K562 (cell line): ENCODE data around the gene WBP2NL. TPM values are rescaled to one million over a fixed set of nuclear protein-coding genes. Genes with fewer than 3 reads are reported as not detected.

ENCODE experiments used
- ATAC-seq: fragments of 200-7000 bp; cut with Tn5 transposase; 3 replicates; pipeline ENCODE4 v1.9.1; 2020; ENCODE audit warnings: moderate library complexity
- BruUV-seq: library from RNA; stranded (reverse); fragments of 400-500 nt; replicated peaks from 2 replicates; lab custom pipeline; 2021; lab: Mats Ljungman, UMichigan
- CTCF ChIA-PET: fragments of 300-600 bp; formaldehyde crosslinking; extraction: SDS; loops from one replicate; lab custom pipeline; 2021; ENCODE audit warnings: low intra/inter-chr PET ratio; lab: Yijun Ruan, JAX
- POLR2A ChIA-PET: fragments of 300-600, 350-650 bp; sonication (Branson Sonifier 250); formaldehyde crosslinking; extraction: SDS; loops from one replicate; lab custom pipeline; 2021; ENCODE audit warnings: antibody characterized with exemption, inconsistent platforms; lab: Yijun Ruan, JAX
- DNase-seq, 4 experiments: peaks; one replicate each; pipeline versions ENCODE4 v3.0.0 to v3.0.0-alpha.2; 2011 to 2018; ENCODE audit warnings: low spot score in 3 of 4, mixed read lengths in 3 of 4; ENCODE audit errors: extremely low read depth in 1 of 4
- FAIRE-seq: peaks from 2 replicates; lab custom pipeline; 2011; peaks lifted over from hg19 to GRCh38; lab: Jason Lieb, UNC
- H2AFZ ChIP-seq: 2 replicates; pipeline ENCODE4 v1.6.0; 2011; ENCODE audit warnings: low read depth, low read length, control low read depth, inconsistent platforms
- H3K27ac ChIP-seq: fragments of 200-600 bp; 3 replicates; pipeline ENCODE4 v1.8.0; 2011; ENCODE audit warnings: low read depth, mild to moderate bottlenecking, control low read depth, inconsistent platforms, low read length, moderate library complexity, mixed read lengths; ENCODE audit errors: extremely low read depth
- H3K27me3 ChIP-seq, 2 experiments: fragments of 300-600 bp in 1 of 2; 2 replicates in 1 of 2; 3 replicates in 1 of 2; pipeline versions ENCODE4 v1.6.0 to v1.8.0; 2011; ENCODE audit warnings: inconsistent platforms in 2 of 2, low read length in 2 of 2, mild to moderate bottlenecking in 1 of 2, mixed read lengths in 1 of 2, moderate library complexity in 1 of 2; ENCODE audit not compliant: control insufficient read depth in 2 of 2, insufficient read depth in 2 of 2
- H3K36me3 ChIP-seq: fragments of 300-600 bp; 3 replicates; pipeline ENCODE4 v1.8.0; 2011; ENCODE audit warnings: mild to moderate bottlenecking, low read length, inconsistent platforms; ENCODE audit not compliant: control insufficient read depth, insufficient read depth
- H3K4me1 ChIP-seq, 2 experiments: fragments of 200-600 bp in 1 of 2; replicated peaks in 1 of 2; 2 replicates in 1 of 2; 3 replicates in 1 of 2; pipeline versions ENCODE4 v1.5.1 to v1.8.0; 2011; ENCODE audit warnings: inconsistent platforms in 2 of 2, low read length in 2 of 2, mild to moderate bottlenecking in 1 of 2, mixed read lengths in 1 of 2, moderate library complexity in 1 of 2; ENCODE audit not compliant: control insufficient read depth in 2 of 2, insufficient read depth in 2 of 2
- H3K4me2 ChIP-seq: 2 replicates; pipeline ENCODE4 v1.6.1; 2011; ENCODE audit warnings: low read length, control low read depth, inconsistent platforms, mixed read lengths; ENCODE audit not compliant: insufficient read depth
- H3K4me3 ChIP-seq: fragments of 200-600 bp; sonication (generic), shearing (Covaris generic); 2 replicates; pipeline ENCODE4 v1.5.1; 2016; ENCODE audit warnings: control low read depth, inconsistent platforms
- H3K79me2 ChIP-seq: fragments of 200-600 bp; 3 replicates; pipeline ENCODE4 v1.8.0; 2011; ENCODE audit warnings: low read length, inconsistent platforms; ENCODE audit not compliant: control insufficient read depth, insufficient read depth
- H3K9ac ChIP-seq, 2 experiments: 2 replicates each; pipeline versions ENCODE4 v1.6.0 to v1.6.1; 2011; ENCODE audit warnings: low read depth in 2 of 2, low read length in 2 of 2, control low read depth in 1 of 2, inconsistent platforms in 1 of 2, mild to moderate bottlenecking in 1 of 2, mixed read lengths in 1 of 2; ENCODE audit not compliant: insufficient read depth in 1 of 2
- H3K9me1 ChIP-seq: one replicate; pipeline ENCODE4 v1.6.0; 2011; ENCODE audit warnings: inconsistent platforms, mild to moderate bottlenecking, low read length, moderate library complexity; ENCODE audit not compliant: control insufficient read depth, insufficient read depth
- H3K9me3 ChIP-seq: replicated peaks from 2 replicates; pipeline ENCODE4 v1.5.1; 2011; ENCODE audit warnings: low read depth, low read length, inconsistent platforms; ENCODE audit not compliant: control insufficient read depth, insufficient read depth
- H4K20me1 ChIP-seq: replicated peaks from 2 replicates; pipeline ENCODE4 v1.6.1; 2011; ENCODE audit warnings: low read length, inconsistent platforms, mixed read lengths; ENCODE audit not compliant: control insufficient read depth, insufficient read depth
- ELF2 ChIP-seq: fragments of 250-450 bp; sonication (Bioruptor Pico); IDR thresholded peaks from 2 replicates; pipeline ENCODE4 v1.5.0; 2021; ENCODE audit warnings: mild to moderate bottlenecking
- HCFC1 ChIP-seq: IDR thresholded peaks from 2 replicates; pipeline ENCODE4 v1.6.1; 2012; ENCODE audit warnings: low read depth, low read length, improper control_type of control experiment
- HNRNPLL ChIP-seq: fragments of 200-400 bp; formaldehyde crosslinking; IDR thresholded peaks from 2 replicates; pipeline ENCODE4 v1.6.1; 2017; ENCODE audit warnings: low read length, low read depth, mild to moderate bottlenecking; ENCODE audit not compliant: poor library complexity, severe bottlenecking
- NR2C2 ChIP-seq, 2 experiments: fragments of 200-800 bp in 1 of 2; sonication (Bioruptor generic) in 1 of 2; sonication (generic) in 1 of 2; formaldehyde crosslinking in 1 of 2; IDR thresholded peaks; 2 replicates each; pipeline versions ENCODE4 v1.6.1 to v1.8.0; 2016 to 2022; ENCODE audit warnings: mild to moderate bottlenecking in 1 of 2, missing compliant biosample characterization in 1 of 2, missing genetic modification characterization in 1 of 2, missing genetic modification reagents in 1 of 2
- NUFIP1 ChIP-seq: fragments of 450-650 bp; IDR thresholded peaks from 2 replicates; pipeline ENCODE4 v1.6.1; 2018; ENCODE audit not compliant: partially characterized antibody
- RBM25 ChIP-seq: fragments of 200-400 bp; formaldehyde crosslinking; IDR thresholded peaks from 2 replicates; pipeline ENCODE4 v1.6.1; 2018; ENCODE audit warnings: low read length, low read depth, moderate library complexity; ENCODE audit not compliant: severe bottlenecking
- SETDB1 ChIP-seq: IDR thresholded peaks from one replicate; pipeline ENCODE4 v1.6.1; 2012; ENCODE audit warnings: low read length, control low read depth, inconsistent platforms
- WGBS: fragments of 100-300 bp; shearing (Covaris generic); methylation state at CpG from one replicate; pipeline ENCODE4 v1.1.6; 2016; ENCODE audit warnings: low coverage, mixed read lengths; ENCODE audit not compliant: insufficient coverage; ENCODE audit errors: missing lambda C conversion rate; 5-methylcytosine and 5-hydroxymethylcytosine counted together
- in situ Hi-C: fragments of 300-500 bp; cut with MboI; formaldehyde crosslinking; loops from 4 replicates; pipeline ENCODE4 v1.15.0; 2018; ENCODE audit warnings: inconsistent platforms, mixed read lengths
- intact Hi-C: fragments of 100-400 bp; cut with micrococcal nuclease; formaldehyde crosslinking; loops from 2 replicates; pipeline ENCODE4 v1.14.2; 2022
- polyA plus RNA-seq, 8 experiments: library from polyadenylated mRNA; depleted of rRNA in 4 of 8; stranded (reverse) in 5 of 8; unstranded in 3 of 8; fragments of >200 nt; fragmentation: Nextera tagmentation in 2 of 8; fragmentation: Illumina TruSeq in 1 of 8; extraction: Ambion mirVana in 2 of 8; extraction: Trizol in 1 of 8; gene quantifications; 2 replicates each; pipeline versions ENCODE4 v1.2.1 to v1.2.3, GENCODE V29; 2011 to 2014; ENCODE audit warnings: inconsistent platforms in 1 of 8, missing spikeins in 1 of 8
- total RNA-seq, 7 experiments: library from RNA; depleted of rRNA in 6 of 7; stranded (reverse); fragments of >200 nt in 6 of 7; fragmentation: Illumina TruSeq in 2 of 7; extraction: Trizol in 2 of 7; gene quantifications; 2 replicates each; pipeline versions ENCODE4 v1.2.1 to v1.2.3, GENCODE V29; 2011 to 2021; ENCODE audit warnings: low replicate concordance in 1 of 7

Gene WBP2NL
- total and polyA plus RNA-seq, 9 of the 15 experiments (the other 6 are each of a cell fraction or from before 2014, with no cell fraction given), result not detected

- Histone ChIP-seq H3K4me2 (no peak overlapping the region), H3K9me1 (no peaks in the 10 kb centered on the region), H2AFZ (no peak overlapping the region)
- TF ChIP-seq NR2C2 (CRISPR knock-in tag; IDR thresholded peaks at IDR 0.05) (no peak), NR2C2 (tag; IDR thresholded peaks at IDR 0.05) (no peak), HCFC1 (no peak), SETDB1 (no peak), NUFIP1 (no peak), RBM25 (no peak), ELF2 (CRISPR knock-in tag) (no peak), HNRNPLL (no peak)
- TF ChIP-seq, all 486 proteins: peak for 0
- WGBS, result 0% methylated on average over 8 of the region's 8 CpGs
- H3K36me3 ChIP-seq, result no peaks in the 10 kb centered on the region
- CTCF ChIA-PET, result no interaction called here
- no peak overlapping the region for H3K27ac ChIP-seq
- no peak overlapping the region for H3K9ac ChIP-seq
- FAIRE-seq, result no peak
- no peak overlapping the region for H3K4me3 ChIP-seq
- intact Hi-C loops, result no loop called here
- DNase-seq, result no peak
- no peaks in the 10 kb centered on the region for H3K27me3 ChIP-seq
- in situ Hi-C loops, result no loop called here
- BruUV-seq, result no TSS peak
- H3K79me2 ChIP-seq, result no peaks in the 10 kb centered on the region
- ATAC-seq, result no peak
- POLR2A ChIA-PET, result interaction anchor here (0.6 kb wide), 1 partner anchor 440 kb away, joined by 3 read pairs; no protein-coding TSS in a partner anchor
- no peaks in the 10 kb centered on the region for H4K20me1 ChIP-seq
- H3K4me1 ChIP-seq, result no peaks in the 10 kb centered on the region
- 0 out of 2 replicates have a peak, but pooled peaks cover 4% of the 10 kb centered on the region for H3K9me3 ChIP-seq
Measured at GRCh38 chr22:42035256-42035655, 36.7 kb downstream of the WBP2NL start.
